Mesenchymal stem cell (in vitro differentiated cells and primary cell): Measurements from ENCODE around the gene SUGT1.

Experiments used
- DNase-seq: peaks from one replicate; pipeline ENCODE4 v3.0.0-alpha.2; 2013
- H2AFZ ChIP-seq: one replicate; pipeline ENCODE4 v1.6.1; 2013; ENCODE audit warnings: low read depth, mild to moderate bottlenecking, control low read depth, inconsistent platforms, low read length, moderate library complexity
- H2AK5ac ChIP-seq: 2 replicates; pipeline ENCODE4 v1.6.1; 2013; ENCODE audit warnings: low read length, moderate library complexity, mild to moderate bottlenecking, inconsistent platforms; ENCODE audit not compliant: severe bottlenecking
- H2BK120ac ChIP-seq: one replicate; pipeline ENCODE4 v1.6.1; 2013; ENCODE audit warnings: low read depth, mild to moderate bottlenecking, inconsistent platforms, low read length, moderate library complexity
- H2BK12ac ChIP-seq, 2 experiments: one replicate each; pipeline ENCODE4 v1.6.1; 2013; ENCODE audit warnings: inconsistent platforms in 2 of 2, low read length in 2 of 2, mild to moderate bottlenecking in 2 of 2, moderate library complexity in 2 of 2, control low read depth in 1 of 2
- H2BK15ac ChIP-seq: one replicate; pipeline ENCODE4 v1.6.1; 2013; ENCODE audit warnings: mild to moderate bottlenecking, low read depth, inconsistent platforms; ENCODE audit not compliant: poor library complexity, severe bottlenecking
- H2BK5ac ChIP-seq: 2 replicates; pipeline ENCODE4 v1.6.1; 2013; ENCODE audit warnings: low read depth, mild to moderate bottlenecking, low read length, control low read depth, inconsistent platforms; ENCODE audit not compliant: poor library complexity, severe bottlenecking
- H3K14ac ChIP-seq, 2 experiments: one replicate each; pipeline ENCODE4 v1.6.1; 2013; ENCODE audit warnings: inconsistent platforms in 2 of 2, low read length in 2 of 2, control low read depth in 1 of 2, mild to moderate bottlenecking in 1 of 2, moderate library complexity in 1 of 2
- H3K18ac ChIP-seq, 2 experiments: one replicate each; pipeline ENCODE4 v1.6.1; 2013; ENCODE audit warnings: inconsistent platforms in 2 of 2, low read length in 2 of 2, control low read depth in 1 of 2, low read depth in 1 of 2, mild to moderate bottlenecking in 1 of 2
- H3K23ac ChIP-seq, 2 experiments: one replicate each; pipeline ENCODE4 v1.6.1; 2013; ENCODE audit warnings: inconsistent platforms in 2 of 2, low read length in 2 of 2, mild to moderate bottlenecking in 2 of 2, moderate library complexity in 2 of 2, control low read depth in 1 of 2
- H3K27ac ChIP-seq: 2 replicates; pipeline ENCODE4 v1.5.1; 2013; ENCODE audit warnings: mild to moderate bottlenecking, moderate library complexity, low read length, control low read depth, inconsistent platforms; ENCODE audit not compliant: poor library complexity, severe bottlenecking
- H3K27me3 ChIP-seq, 2 experiments: 2 replicates each; pipeline versions ENCODE4 v1.6.1 to v1.7.0; 2013; ENCODE audit warnings: low read length in 2 of 2, mild to moderate bottlenecking in 2 of 2, moderate library complexity in 2 of 2, control low read depth in 1 of 2, inconsistent platforms in 1 of 2; ENCODE audit not compliant: control insufficient read depth in 1 of 2, insufficient read depth in 1 of 2
- H3K36me3 ChIP-seq, 2 experiments: 2 replicates each; pipeline versions ENCODE4 v1.6.1 to v1.7.0; 2013; ENCODE audit warnings: low read length in 2 of 2, control low read depth in 1 of 2, inconsistent platforms in 1 of 2, low read depth in 1 of 2, mild to moderate bottlenecking in 1 of 2; ENCODE audit not compliant: insufficient read depth in 2 of 2, control insufficient read depth in 1 of 2
- H3K4ac ChIP-seq, 2 experiments: one replicate each; pipeline ENCODE4 v1.6.1; 2013; ENCODE audit warnings: inconsistent platforms in 2 of 2, low read length in 2 of 2, mild to moderate bottlenecking in 2 of 2, moderate library complexity in 2 of 2, control low read depth in 1 of 2, low read depth in 1 of 2
- H3K4me1 ChIP-seq: 2 replicates; pipeline ENCODE4 v1.6.1; 2013; ENCODE audit warnings: low read depth, low read length, control low read depth; ENCODE audit not compliant: control insufficient read depth, insufficient read depth
- H3K4me2 ChIP-seq: 2 replicates; pipeline ENCODE4 v1.6.1; 2013; ENCODE audit warnings: low read length, mild to moderate bottlenecking, inconsistent platforms; ENCODE audit not compliant: poor library complexity, severe bottlenecking
- H3K4me3 ChIP-seq, 2 experiments: 2 replicates each; pipeline versions ENCODE4 v1.5.1 to v1.7.0; 2013; ENCODE audit warnings: low read length in 2 of 2, mild to moderate bottlenecking in 2 of 2, control low read depth in 1 of 2, low read depth in 1 of 2; ENCODE audit not compliant: insufficient read depth in 1 of 2
- H3K79me1 ChIP-seq: replicated peaks from 2 replicates; pipeline ENCODE4 v1.6.1; 2013; ENCODE audit warnings: mild to moderate bottlenecking, control low read depth, low read length, inconsistent platforms; ENCODE audit not compliant: poor library complexity, severe bottlenecking
- H3K9ac ChIP-seq: 2 replicates; pipeline ENCODE4 v1.7.0; 2013; ENCODE audit warnings: mild to moderate bottlenecking, low read length, moderate library complexity
- H3K9me3 ChIP-seq: 2 replicates; pipeline ENCODE4 v1.7.0; 2013; ENCODE audit warnings: mild to moderate bottlenecking, low read length; ENCODE audit not compliant: control insufficient read depth
- H4K8ac ChIP-seq: one replicate; pipeline ENCODE4 v1.6.1; 2013; ENCODE audit warnings: inconsistent platforms, mild to moderate bottlenecking, low read length, moderate library complexity
- H4K91ac ChIP-seq: one replicate; pipeline ENCODE4 v1.6.1; 2013; ENCODE audit warnings: mild to moderate bottlenecking, low read length, inconsistent platforms
- WGBS: methylation state at CpG from one replicate; pipeline ENCODE4 v1.1.7; 2013; ENCODE audit warnings: mixed read lengths; 5-methylcytosine and 5-hydroxymethylcytosine counted together

Gene SUGT1

GRCh38 chr13:52642131-52642530, 10.5 kb upstream of the SUGT1 start, which contains the start of gene HNRNPA1L2:
Gene HNRNPA1L2 (plus strand): TSS chr13:52642431. CDS start chr13:52642493, 62 bp downstream.
- H3K23ac ChIP-seq = no peak within 1 kb of the TSS
- H3K27me3 ChIP-seq = no peaks in the 10 kb centered on the region
- no peaks in the 10 kb centered on the region for H3K9me3 ChIP-seq
- H3K36me3 ChIP-seq = peaks cover 3 to 33% of the 10 kb centered on the region in 2 experiments
- no peak within 1 kb of the TSS for H3K27ac ChIP-seq
- no peak within 1 kb of the TSS for H4K8ac ChIP-seq
- WGBS = 98% methylated on average over 7 of the region's 7 CpGs
- H2BK5ac ChIP-seq = no peak within 1 kb of the TSS
- no peak within 1 kb of the TSS for H2AFZ ChIP-seq
- peaks cover 1% of the 10 kb centered on the region for H3K79me1 ChIP-seq
- H3K18ac ChIP-seq = no peak within 1 kb of the TSS
- DNase-seq = no peak
- H3K4ac ChIP-seq = no peak within 1 kb of the TSS
- no peak within 1 kb of the TSS for H3K4me2 ChIP-seq
- H3K4me1 ChIP-seq = no peaks in the 10 kb centered on the region
- no peak within 1 kb of the TSS for H3K4me3 ChIP-seq
- no peak within 1 kb of the TSS for H2BK15ac ChIP-seq
- H2BK120ac ChIP-seq = no peak within 1 kb of the TSS
- H3K14ac ChIP-seq = no peak within 1 kb of the TSS
- no peak within 1 kb of the TSS for H4K91ac ChIP-seq
- H3K9ac ChIP-seq = no peak within 1 kb of the TSS
- H2BK12ac ChIP-seq = no peak within 1 kb of the TSS
- no peak within 1 kb of the TSS for H2AK5ac ChIP-seq

GRCh38 chr13:52644108-52644507, 8.5 kb upstream of the SUGT1 start:
- Histone ChIP-seq H3K27ac (no peak overlapping the region), H3K79me1 (peaks cover 1% of the 10 kb centered on the region), H2AFZ (no peak overlapping the region), H2BK12ac (no peak overlapping the region), H3K4ac (no peak overlapping the region), H3K9me3 (no peaks in the 10 kb centered on the region), H2AK5ac (no peak overlapping the region), H3K4me1 (no peaks in the 10 kb centered on the region), H4K91ac (no peak overlapping the region), H4K8ac (no peak overlapping the region), H3K9ac (peak overlapping the region; percentile 13), H2BK15ac (no peak overlapping the region), H2BK120ac (no peak overlapping the region), H3K4me3 (no peak overlapping the region), H3K36me3 (peaks cover 3 to 19% of the 10 kb centered on the region in 2 experiments), H3K23ac (no peak overlapping the region), H2BK5ac (no peak overlapping the region), H3K4me2 (no peak overlapping the region), H3K14ac (no peak overlapping the region), H3K27me3 (no peaks in the 10 kb centered on the region), H3K18ac (no peak overlapping the region)
- no peak for DNase-seq
- 87% methylated on average over 3 of the region's 3 CpGs for WGBS

DNA sequence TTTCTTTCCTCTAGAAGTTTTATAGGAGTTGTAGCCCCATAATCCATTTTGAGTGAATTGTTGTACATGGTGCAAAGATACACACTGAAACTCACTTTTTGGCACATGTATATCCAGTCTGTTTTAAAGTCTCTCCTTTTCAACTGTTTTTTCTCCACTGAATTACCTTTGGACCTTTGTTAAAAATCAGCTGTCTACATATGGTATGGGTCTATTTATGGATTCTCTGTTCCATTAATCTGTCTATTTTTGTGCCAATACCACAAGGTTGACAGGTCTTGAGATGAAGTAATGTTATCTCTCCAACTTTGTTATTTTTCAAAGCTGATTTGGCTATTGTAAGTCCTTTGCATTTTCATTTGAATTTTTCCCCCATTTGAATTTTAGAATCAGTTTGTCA, 5.7 kb upstream of the SUGT1 start:
- Histone ChIP-seq H3K4me1 (no peaks in the 10 kb centered on the region), H3K9me3 (no peaks in the 10 kb centered on the region), H2BK15ac (no peak overlapping the region), H2BK5ac (no peak overlapping the region), H2AFZ (no peak overlapping the region), H3K4me3 (no peak overlapping the region), H3K36me3 (peaks cover 3 to 19% of the 10 kb centered on the region in 2 experiments), H3K79me1 (peaks cover 3% of the 10 kb centered on the region), H3K4me2 (no peak overlapping the region), H3K9ac (no peak overlapping the region), H3K4ac (no peak overlapping the region), H2BK12ac (no peak overlapping the region), H3K27me3 (no peaks in the 10 kb centered on the region), H3K27ac (no peak overlapping the region), H2BK120ac (no peak overlapping the region), H3K18ac (no peak overlapping the region), H3K14ac (no peak overlapping the region), H2AK5ac (no peak overlapping the region), H4K8ac (no peak overlapping the region), H3K23ac (no peak overlapping the region), H4K91ac (no peak overlapping the region)
- no peak for DNase-seq

DNA sequence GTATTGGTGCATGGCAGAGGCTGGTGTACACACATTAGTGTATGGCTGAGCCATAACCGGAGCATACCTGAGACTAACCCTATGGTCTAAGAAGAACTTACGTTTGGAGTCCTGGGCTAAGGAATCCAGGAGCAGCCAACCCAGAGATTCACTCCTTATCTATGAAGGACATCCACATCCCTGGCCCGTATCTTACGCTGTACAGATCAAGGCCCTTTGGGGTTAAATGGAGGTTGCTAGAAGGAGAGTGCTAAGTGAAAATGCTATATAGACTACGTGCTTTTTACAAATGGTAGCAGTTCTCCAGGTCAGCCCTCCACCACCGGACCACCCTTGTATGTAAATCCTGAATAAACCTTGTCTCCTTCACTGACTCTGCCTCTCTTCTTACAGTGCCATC, 1.9 kb upstream of the SUGT1 start:
- no peak overlapping the region for H4K8ac ChIP-seq
- H3K18ac ChIP-seq = no peak overlapping the region
- H3K4me2 ChIP-seq = peak overlapping the region; percentile 80
- H3K23ac ChIP-seq = peak overlapping the region in 1 of 2 experiments; percentile 44
- no peak overlapping the region for H2AFZ ChIP-seq
- peaks cover 3% of the 10 kb centered on the region for H3K79me1 ChIP-seq
- peak overlapping the region in 1 of 2 experiments; percentile 88 for H3K4me3 ChIP-seq
- no peaks in the 10 kb centered on the region for H3K27me3 ChIP-seq
- peaks cover 7 to 20% of the 10 kb centered on the region in 2 experiments for H3K36me3 ChIP-seq
- H3K9me3 ChIP-seq = no peaks in the 10 kb centered on the region
- no peak overlapping the region for H3K27ac ChIP-seq
- peak overlapping the region; percentile 99 for H3K9ac ChIP-seq
- H2BK15ac ChIP-seq = no peak overlapping the region
- no peak for DNase-seq
- no peak overlapping the region for H2BK5ac ChIP-seq
- H3K14ac ChIP-seq = no peak overlapping the region
- no peak overlapping the region for H3K4ac ChIP-seq
- H2BK120ac ChIP-seq = no peak overlapping the region
- H4K91ac ChIP-seq = no peak overlapping the region
- H3K4me1 ChIP-seq = peaks cover 2% of the 10 kb centered on the region
- WGBS = 78% methylated on average over 4 of the region's 6 CpGs
- H2AK5ac ChIP-seq = peak overlapping the region; percentile 20
- no peak overlapping the region for H2BK12ac ChIP-seq
